Thyroid gland (tissue), 4 donors: Measurements from ENCODE around the gene GALM. TPM values are rescaled to one million over a fixed set of nuclear protein-coding genes. Genes with fewer than 3 reads are reported as not detected.
A peak's percentile ranks its signal among the peaks of the same experiment; 100 is the strongest.

Experiments used
- DNase-seq, 2 donors: peaks; one replicate each; pipeline ENCODE4 v3.0.0-alpha.2; 2019
- H3K27ac ChIP-seq, 3 donors: fragments of 200-600 bp; sonication (generic); 1 replicate in 2 of 3; 2 replicates in 1 of 3; pipeline ENCODE4 v1.5.1; 2016 to 2019; ENCODE audit warnings: mild to moderate bottlenecking in 1 of 3, moderate library complexity in 1 of 3
- H3K27me3 ChIP-seq: fragments of 200-600 bp; sonication (generic); one replicate; pipeline ENCODE4 v1.5.1; 2019
- H3K36me3 ChIP-seq, 2 donors: fragments of 200-600 bp; sonication (generic); one replicate each; pipeline ENCODE4 v1.5.1; 2016 to 2019
- H3K4me1 ChIP-seq, 2 donors: fragments of 200-600 bp; sonication (generic); one replicate each; pipeline ENCODE4 v1.5.1; 2017 to 2019
- H3K4me3 ChIP-seq, 3 donors: fragments of 200-600 bp; sonication (generic); replicated peaks in 1 of 3; 1 replicate in 2 of 3; 2 replicates in 1 of 3; pipeline ENCODE4 v1.5.1; 2016; ENCODE audit warnings: mild to moderate bottlenecking in 1 of 3
- H3K9me3 ChIP-seq: fragments of 200-600 bp; sonication (generic); one replicate; pipeline ENCODE4 v1.5.1; 2017
- CTCF ChIP-seq, 6 experiments: fragments of 200-600 bp in 3 of 6; fragments of 450-650 bp in 3 of 6; sonication (generic) in 3 of 6; IDR thresholded peaks; one replicate each; pipeline ENCODE4 v1.5.1; 2016 to 2019; ENCODE audit warnings: antibody characterized with exemption in 6 of 6, mild to moderate bottlenecking in 2 of 6, inconsistent platforms in 1 of 6, moderate library complexity in 1 of 6
- POLR2A ChIP-seq, 2 donors: fragments of 450-650 bp; IDR thresholded peaks; one replicate each; pipeline ENCODE4 v1.6.1; 2017; ENCODE audit warnings: antibody characterized with exemption in 2 of 2, mild to moderate bottlenecking in 2 of 2, moderate library complexity in 1 of 2
- WGBS, 2 donors: methylation state at CpG; one replicate each; pipeline ENCODE4 v1.1.5; 2017; 5-methylcytosine and 5-hydroxymethylcytosine counted together
- intact Hi-C: fragments of 100-400 bp; cut with DNase I; formaldehyde crosslinking; loops from one replicate; pipeline ENCODE4 v1.15.1; 2023
- total RNA-seq, 4 donors: library from RNA; depleted of rRNA; stranded (reverse); fragments of >200 nt; gene quantifications; one replicate each; pipeline ENCODE4 v1.2.3, GENCODE V29; 2016

Gene GALM
- total RNA-seq, 4 donors from 2014 or later = 13.1 to 32.9 (median 25.8) TPM

GRCh38 chr2:38771632-38772031 lies 105.7 kb downstream of the GALM start:
- no peak for TF ChIP-seq POLR2A (IDR thresholded peaks at IDR 0.05)
- no peak for TF ChIP-seq CTCF (IDR thresholded peaks at IDR 0.05)
- 79 to 86% methylated on average over 5 of the region's 5 CpGs for WGBS, 2 donors
- DNase-seq = no peak
- Histone ChIP-seq H3K27ac (no peak overlapping the region), H3K4me1 (peaks cover 0 to 7% of the 10 kb centered on the region in 2 donors), H3K27me3 (no peaks in the 10 kb centered on the region), H3K4me3 (no peak overlapping the region), H3K36me3 (no peaks in the 10 kb centered on the region), H3K9me3 (no peaks in the 10 kb centered on the region)
- intact Hi-C loops = no loop called here

DNA sequence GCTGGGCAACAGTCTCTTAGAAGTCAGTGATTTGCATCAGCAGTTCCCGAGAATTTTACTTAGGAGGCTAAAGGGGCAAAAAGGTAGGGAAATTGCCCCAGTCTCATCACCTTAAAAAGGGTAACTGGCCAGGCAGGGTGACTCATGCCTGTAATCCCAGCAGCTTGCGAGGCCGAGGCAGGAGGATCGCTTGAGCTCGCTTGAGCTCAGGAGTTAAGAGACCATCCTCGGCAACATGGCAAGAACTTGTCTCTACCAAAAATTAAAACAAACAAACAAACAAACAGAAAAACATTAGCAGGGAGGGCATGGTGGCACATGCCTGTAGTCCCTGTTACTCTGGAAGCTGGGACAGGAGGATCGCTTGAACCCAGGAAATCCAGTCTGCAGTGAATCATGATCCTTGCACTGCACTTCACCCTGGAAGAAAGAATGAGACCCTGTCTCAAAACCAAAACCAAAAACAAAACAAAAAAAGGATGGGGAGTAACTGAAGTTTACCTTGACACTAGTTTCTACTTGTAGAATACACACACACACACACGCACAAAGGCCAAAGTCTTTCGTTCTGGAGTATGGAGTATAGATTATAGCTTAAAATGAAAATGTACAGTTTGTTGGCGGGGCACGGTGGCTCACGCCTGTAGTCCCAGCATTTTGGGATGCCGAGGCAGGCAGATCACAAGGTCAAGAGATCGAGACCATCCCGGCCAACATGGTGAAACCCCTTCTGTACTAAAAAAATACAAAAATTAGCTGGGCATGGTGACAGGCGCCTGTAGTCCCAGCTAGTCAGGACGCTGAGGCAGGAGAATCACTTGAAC lies 109.4 kb downstream of the GALM start:
- WGBS, 2 donors = 82 to 84% methylated on average over 17 of the region's 17 CpGs
- DNase-seq = no peak
- no peaks in the 10 kb centered on the region for H3K36me3 ChIP-seq
- TF ChIP-seq CTCF (IDR thresholded peaks at IDR 0.05) (no peak), POLR2A (IDR thresholded peaks at IDR 0.05) (no peak)
- H3K27me3 ChIP-seq = no peaks in the 10 kb centered on the region
- H3K27ac ChIP-seq = no peak overlapping the region
- H3K4me1 ChIP-seq = peaks cover 7 to 8% of the 10 kb centered on the region in 2 donors
- intact Hi-C loops = no loop called here
- H3K4me3 ChIP-seq = no peak overlapping the region
- H3K9me3 ChIP-seq = no peaks in the 10 kb centered on the region

DNA sequence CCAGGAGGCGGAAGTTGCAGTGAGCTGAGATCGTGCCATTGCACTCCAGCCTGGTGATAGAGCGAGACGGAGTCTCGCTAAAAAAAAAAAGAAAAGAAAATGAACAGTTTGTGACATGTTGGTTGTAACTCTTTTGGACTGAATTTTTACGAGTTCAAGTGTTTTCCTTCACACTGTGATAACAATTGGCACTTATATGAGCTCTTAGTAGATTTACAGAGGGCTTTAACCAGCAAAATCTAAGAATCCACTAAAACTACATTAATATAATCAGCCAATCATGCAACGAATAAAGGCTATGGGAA lies 110.0 kb downstream of the GALM start:
- peak in 1 of 2 donors; percentile 9 for DNase-seq
- TF ChIP-seq CTCF (IDR thresholded peaks at IDR 0.05) (no peak), POLR2A (IDR thresholded peaks at IDR 0.05) (no peak)
- H3K4me3 ChIP-seq = no peak overlapping the region
- WGBS, 2 donors = 41 to 47% methylated on average over 7 of the region's 7 CpGs
- H3K27ac ChIP-seq = no peak overlapping the region
- H3K9me3 ChIP-seq = no peaks in the 10 kb centered on the region
- H3K27me3 ChIP-seq = no peaks in the 10 kb centered on the region
- peaks cover 7 to 8% of the 10 kb centered on the region in 2 donors for H3K4me1 ChIP-seq
- no peaks in the 10 kb centered on the region for H3K36me3 ChIP-seq
- intact Hi-C loops = no loop called here

GRCh38 chr2:38776531-38776930 lies 110.6 kb downstream of the GALM start:
- no peak overlapping the region for H3K27ac ChIP-seq
- H3K4me1 ChIP-seq = peaks cover 7 to 8% of the 10 kb centered on the region in 2 donors
- H3K36me3 ChIP-seq = peaks cover 4 to 5% of the 10 kb centered on the region in 2 donors
- WGBS, 2 donors = 81 to 82% methylated on average over 13 of the region's 13 CpGs
- TF ChIP-seq POLR2A (IDR thresholded peaks at IDR 0.05) (no peak), CTCF (IDR thresholded peaks at IDR 0.05) (no peak)
- no peak for DNase-seq
- H3K27me3 ChIP-seq = no peaks in the 10 kb centered on the region
- intact Hi-C loops = no loop called here
- H3K4me3 ChIP-seq = no peak overlapping the region
- no peaks in the 10 kb centered on the region for H3K9me3 ChIP-seq

GRCh38 chr2:38778687-38779082 lies 112.8 kb downstream of the GALM start:
- no peak for DNase-seq
- TF ChIP-seq POLR2A (IDR thresholded peaks at IDR 0.05) (no peak), CTCF (IDR thresholded peaks at IDR 0.05) (no peak)
- H3K36me3 ChIP-seq = peaks cover 4 to 9% of the 10 kb centered on the region in 2 donors
- peaks cover 7 to 8% of the 10 kb centered on the region in 2 donors for H3K4me1 ChIP-seq
- peak overlapping the region in 2 of 3 donors; percentile 63 to 77 for H3K4me3 ChIP-seq
- peak overlapping the region in 1 of 3 donors; percentile 59 for H3K27ac ChIP-seq
- intact Hi-C loops = no loop called here
- H3K27me3 ChIP-seq = no peaks in the 10 kb centered on the region
- WGBS, 2 donors = 23 to 25% methylated on average over 8 of the region's 8 CpGs
- no peaks in the 10 kb centered on the region for H3K9me3 ChIP-seq
